ENCODE results near the gene GNPAT. TPM values are rescaled to one million over a fixed set of nuclear protein-coding genes. Genes with fewer than 3 reads are reported as not detected.

Gene GNPAT
- total and polyA plus RNA-seq, 2 of the 8 experiments (the other 6 are each of a cell fraction or from before 2014, with no cell fraction given): 22.9 to 47.4 TPM

GRCh38 chr1:231196307-231196706 lies 44.7 kb upstream of the GNPAT start:
- Histone ChIP-seq H3K23ac (ENCODE audit: insufficient read length) (no peak overlapping the region), H3K9ac (replicated peaks in 1 of 4; ENCODE audit: extremely low read depth in 1 of 4, low read depth in 3 of 4, low read length in 3 of 4) (no peak overlapping the region), H2BK5ac (ENCODE audit: low read depth, low read length) (no peak overlapping the region), H4K8ac (ENCODE audit: extremely low read depth, insufficient read depth, low read length) (no peak overlapping the region), H2BK20ac (ENCODE audit: low read length) (no peak overlapping the region), H3K4me3 (ENCODE audit: extremely low read depth in 1 of 4, insufficient read depth in 2 of 4, low read depth in 3 of 4, low read length in 4 of 4) (no peak overlapping the region), H4K5ac (ENCODE audit: insufficient read length, low read depth, low read length) (no peak overlapping the region), H3K79me2 (ENCODE audit: control insufficient read depth in 1 of 2, insufficient read depth in 2 of 2, low read length in 2 of 2) (no peaks in the 10 kb centered on the region), H3K56ac (replicated peaks; ENCODE audit: insufficient read length, low read depth, low read length) (no peak overlapping the region), H2AK5ac (ENCODE audit: low read depth, low read length) (no peak overlapping the region), H2BK120ac (replicated peaks; ENCODE audit: low read depth, low read length) (no peak overlapping the region), H2BK12ac (ENCODE audit: low read depth, low read length) (no peak overlapping the region), H4K20me1 (replicated peaks in 1 of 2; ENCODE audit: control insufficient read depth in 1 of 2, insufficient read depth in 2 of 2, low read length in 2 of 2) (peaks cover 0 to 2% of the 10 kb centered on the region in 2 experiments), H3K4ac (replicated peaks; ENCODE audit: insufficient read length, low read depth, low read length) (no peak overlapping the region), H3K4me2 (ENCODE audit: insufficient read depth in 1 of 2, low read depth in 2 of 2, low read length in 2 of 2) (no peak overlapping the region), H3K79me1 (ENCODE audit: low read depth, low read length) (no peaks in the 10 kb centered on the region), H3K36me3 (ENCODE audit: control insufficient read depth in 2 of 4, insufficient read depth in 4 of 4, low read length in 3 of 4) (no peaks in the 10 kb centered on the region), H2BK15ac (ENCODE audit: low read length) (no peak overlapping the region), H3K27me3 (replicated peaks in 1 of 4; ENCODE audit: control insufficient read depth in 3 of 4, extremely low read depth in 1 of 4, insufficient read depth in 3 of 4, low read length in 3 of 4) (peaks cover 0 to 5% (median 2%) of the 10 kb centered on the region in 4 experiments; a peak in 3 of 7 replicates), H3K9me3 (ENCODE audit: insufficient read depth in 2 of 2, low read depth in 1 of 2, low read length in 1 of 2) (no peaks in the 10 kb centered on the region), H3K4me1 (replicated peaks in 1 of 4; ENCODE audit: control insufficient read depth in 3 of 4, insufficient read depth in 4 of 4, low read length in 3 of 4) (peaks cover 0 to 5% (median 0%) of the 10 kb centered on the region in 4 experiments; a peak in 1 of 7 replicates), H3K18ac (ENCODE audit: extremely low read depth, low read length) (no peak overlapping the region), H3K14ac (ENCODE audit: insufficient read length) (no peak overlapping the region), H4K91ac (replicated peaks; ENCODE audit: insufficient read length, low read length) (no peak overlapping the region), H2AFZ (ENCODE audit: low read length) (no peak overlapping the region), H3K23me2 (ENCODE audit: low read depth, low read length) (no peaks in the 10 kb centered on the region), H3K27ac (ENCODE audit: low read depth, low read length) (no peak overlapping the region)
- CTCF ChIA-PET (ENCODE audit: partially characterized antibody): interaction anchor here (0.6 to 2.9 kb wide), 4 partner anchors 11 to 104 kb away, joined by 3 to 12 read pairs (median 4); no protein-coding TSS in a partner anchor
- POLR2A ChIA-PET (ENCODE audit: partially characterized antibody): interaction anchor here (0.6 kb wide), 2 partner anchors 9 to 229 kb away, joined by 3 read pairs; no protein-coding TSS in a partner anchor
- WGBS, 2 experiments (ENCODE audit: extremely low coverage in 1 of 2, insufficient coverage in 1 of 2, insufficient read length in 1 of 2, insufficient replicate concordance in 2 of 2, low coverage in 1 of 2, low lambda C conversion rate in 2 of 2, missing lambda C conversion rate in 1 of 2): 84% methylated on average over 3 of the region's 3 CpGs; no CpG with 5 or more reads in 1 of the 2 experiments
- DNase-seq (ENCODE audit: low read depth in 1 of 2, low spot score in 2 of 2): no peak
- FAIRE-seq: no peak
- TF ChIP-seq JUN (IDR thresholded peaks at IDR 0.05; ENCODE audit: low read depth, low read length): no peak
- no peak for TF ChIP-seq TBP (IDR thresholded peaks at IDR 0.05; ENCODE audit: low read depth, low read length)
- no peak for TF ChIP-seq BACH1 (IDR thresholded peaks at IDR 0.05; ENCODE audit: low read length)
- no peak for TF ChIP-seq TAF1 (IDR thresholded peaks at IDR 0.05; ENCODE audit: low read depth, low read length)
- TF ChIP-seq KDM5A (IDR thresholded peaks at IDR 0.05; ENCODE audit: low read length): no peak
- no peak for TF ChIP-seq RFX5 (IDR thresholded peaks at IDR 0.05; ENCODE audit: borderline replicate concordance, low read depth, low read length)
